DND-41 (cell line): ENCODE data around the gene IGF2BP2.
A peak's percentile ranks its signal among the peaks of the same experiment; 100 is the strongest.

ENCODE experiments used
- ATAC-seq: fragments of 200-7000 bp; cut with Tn5 transposase; 3 replicates; pipeline ENCODE4 v1.9.1; 2021; ENCODE audit warnings: low read depth; ENCODE audit not compliant: insufficient read depth
- DNase-seq: peaks from one replicate; pipeline ENCODE4 v3.0.0-alpha.2; 2020
- H2AFZ ChIP-seq: 2 replicates; pipeline ENCODE4 v1.6.0; 2012; ENCODE audit warnings: low read depth, low read length
- H3K27ac ChIP-seq: 2 replicates; pipeline ENCODE4 v1.5.1; 2012; ENCODE audit warnings: low read length, inconsistent platforms
- H3K27me3 ChIP-seq: fragments of 200-600 bp; sonication (generic); 2 replicates; pipeline ENCODE4 v1.6.0; 2012; ENCODE audit warnings: low read length, mild to moderate bottlenecking, inconsistent platforms; ENCODE audit not compliant: insufficient read depth, poor library complexity
- H3K36me3 ChIP-seq: 2 replicates; pipeline ENCODE4 v1.5.1; 2012; ENCODE audit warnings: low read length, inconsistent platforms; ENCODE audit not compliant: insufficient read depth
- H3K4me1 ChIP-seq: 2 replicates; pipeline ENCODE4 v1.5.1; 2012; ENCODE audit warnings: mild to moderate bottlenecking, low read length; ENCODE audit not compliant: insufficient read depth
- H3K4me2 ChIP-seq: 2 replicates; pipeline ENCODE4 v1.6.0; 2012; ENCODE audit warnings: mild to moderate bottlenecking, moderate library complexity, low read length, inconsistent platforms; ENCODE audit not compliant: insufficient read depth
- H3K4me3 ChIP-seq, 2 experiments: fragments of 200-600 bp in 1 of 2; shearing (Covaris generic) in 1 of 2; 2 replicates each; pipeline ENCODE4 v1.5.1; 2012 to 2016; ENCODE audit warnings: inconsistent platforms in 2 of 2, low read length in 2 of 2, mild to moderate bottlenecking in 2 of 2, low read depth in 1 of 2, moderate library complexity in 1 of 2
- H3K79me2 ChIP-seq: 2 replicates; pipeline ENCODE4 v1.6.0; 2012; ENCODE audit warnings: low read length, inconsistent platforms; ENCODE audit not compliant: insufficient read depth
- H3K9ac ChIP-seq: 2 replicates; pipeline ENCODE4 v1.6.0; 2012; ENCODE audit warnings: low read depth, mild to moderate bottlenecking, inconsistent platforms, low read length, moderate library complexity
- H3K9me3 ChIP-seq: 2 replicates; pipeline ENCODE4 v1.5.1; 2012; ENCODE audit warnings: low read length, moderate library complexity, mild to moderate bottlenecking, inconsistent platforms; ENCODE audit not compliant: insufficient read depth, severe bottlenecking
- H4K20me1 ChIP-seq: 2 replicates; pipeline ENCODE4 v1.6.0; 2012; ENCODE audit warnings: low read length; ENCODE audit not compliant: insufficient read depth
- EZH2 ChIP-seq: IDR thresholded peaks from 3 replicates; pipeline ENCODE4 v1.6.1; 2012; ENCODE audit warnings: borderline replicate concordance, low read depth, mild to moderate bottlenecking, moderate library complexity, low read length, inconsistent platforms; ENCODE audit not compliant: severe bottlenecking
- TF ChIP-seq, protein P1 (sequence below): IDR thresholded peaks from 2 replicates; pipeline ENCODE4 v1.5.1; 2012; ENCODE audit warnings: borderline replicate concordance, low read length, moderate library complexity, mild to moderate bottlenecking; ENCODE audit not compliant: poor library complexity, severe bottlenecking; ENCODE audit errors: extremely low read depth

IGF2BP2 gene

DNA sequence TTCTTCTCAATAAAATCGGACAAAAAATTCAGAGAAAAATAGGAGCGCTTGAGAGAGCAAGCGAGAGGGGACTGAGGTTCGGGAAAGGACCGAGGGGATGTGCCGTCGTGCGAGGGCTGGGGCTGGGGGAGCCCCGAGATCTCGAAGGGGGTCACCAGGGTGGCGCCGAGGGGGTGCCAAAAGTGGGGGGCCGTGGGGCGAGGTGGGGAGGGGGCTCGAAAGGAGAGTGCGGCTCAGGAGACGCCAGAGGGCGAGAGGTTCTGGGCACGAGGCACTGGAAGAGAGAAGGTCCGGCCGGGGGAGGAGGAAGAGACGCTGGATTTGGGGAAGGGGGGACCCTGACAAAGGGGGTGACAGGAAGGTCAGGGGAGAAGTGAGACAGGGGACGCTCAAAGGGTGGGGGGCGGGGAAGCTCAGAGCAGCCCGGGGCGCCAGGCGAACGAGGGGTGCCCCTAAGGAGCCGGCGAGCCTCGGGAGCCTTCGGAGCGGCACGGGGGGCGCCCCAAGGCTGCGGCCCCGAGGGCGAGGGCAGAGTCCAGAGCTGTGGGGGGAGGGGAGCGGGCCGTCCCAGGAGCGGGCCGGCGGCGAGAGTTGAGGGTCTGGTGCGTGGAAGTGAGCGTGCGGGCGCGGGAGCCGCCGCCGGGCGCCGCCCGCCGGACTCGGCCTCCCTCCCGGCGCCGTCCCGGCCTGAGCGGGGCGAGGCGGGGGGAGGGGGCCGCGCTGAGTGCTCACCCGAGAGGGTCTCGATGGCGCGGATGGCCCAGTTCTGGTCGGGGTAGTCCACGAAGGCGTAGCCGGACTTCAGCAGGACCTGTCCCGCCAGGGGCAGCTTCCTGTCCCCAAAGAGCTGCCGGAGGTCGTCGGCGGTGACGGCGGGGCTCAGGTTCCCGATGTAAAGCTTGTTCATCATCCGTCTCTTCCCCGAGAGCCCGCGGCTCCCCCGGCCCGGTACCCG lies 514 bp downstream of the IGF2BP2 start:
- no peaks in the 10 kb centered on the region for H3K4me1 ChIP-seq
- DNase-seq: no peak
- no peaks in the 10 kb centered on the region for H3K36me3 ChIP-seq
- no peak overlapping the region for H2AFZ ChIP-seq
- no peak overlapping the region for H3K4me3 ChIP-seq
- no peaks in the 10 kb centered on the region for H4K20me1 ChIP-seq
- no peak overlapping the region for H3K4me2 ChIP-seq
- H3K27ac ChIP-seq: no peak overlapping the region
- TF ChIP-seq EZH2: no peak
- TF ChIP-seq, protein P1, sequence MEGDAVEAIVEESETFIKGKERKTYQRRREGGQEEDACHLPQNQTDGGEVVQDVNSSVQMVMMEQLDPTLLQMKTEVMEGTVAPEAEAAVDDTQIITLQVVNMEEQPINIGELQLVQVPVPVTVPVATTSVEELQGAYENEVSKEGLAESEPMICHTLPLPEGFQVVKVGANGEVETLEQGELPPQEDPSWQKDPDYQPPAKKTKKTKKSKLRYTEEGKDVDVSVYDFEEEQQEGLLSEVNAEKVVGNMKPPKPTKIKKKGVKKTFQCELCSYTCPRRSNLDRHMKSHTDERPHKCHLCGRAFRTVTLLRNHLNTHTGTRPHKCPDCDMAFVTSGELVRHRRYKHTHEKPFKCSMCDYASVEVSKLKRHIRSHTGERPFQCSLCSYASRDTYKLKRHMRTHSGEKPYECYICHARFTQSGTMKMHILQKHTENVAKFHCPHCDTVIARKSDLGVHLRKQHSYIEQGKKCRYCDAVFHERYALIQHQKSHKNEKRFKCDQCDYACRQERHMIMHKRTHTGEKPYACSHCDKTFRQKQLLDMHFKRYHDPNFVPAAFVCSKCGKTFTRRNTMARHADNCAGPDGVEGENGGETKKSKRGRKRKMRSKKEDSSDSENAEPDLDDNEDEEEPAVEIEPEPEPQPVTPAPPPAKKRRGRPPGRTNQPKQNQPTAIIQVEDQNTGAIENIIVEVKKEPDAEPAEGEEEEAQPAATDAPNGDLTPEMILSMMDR: no peak
- no peaks in the 10 kb centered on the region for H3K9me3 ChIP-seq
- ATAC-seq: no peak
- H3K79me2 ChIP-seq: no peaks in the 10 kb centered on the region
- H3K9ac ChIP-seq: no peak overlapping the region
- peaks cover 37% of the 10 kb centered on the region for H3K27me3 ChIP-seq

- Histone ChIP-seq H3K27me3 (peaks cover 42% of the 10 kb centered on the region), H3K79me2 (no peaks in the 10 kb centered on the region), H3K9ac (no peak overlapping the region), H3K27ac (no peak overlapping the region), H3K9me3 (no peaks in the 10 kb centered on the region), H3K4me2 (no peak overlapping the region), H2AFZ (no peak overlapping the region), H3K36me3 (no peaks in the 10 kb centered on the region), H3K4me3 (no peak overlapping the region), H3K4me1 (no peaks in the 10 kb centered on the region), H4K20me1 (no peaks in the 10 kb centered on the region)
- peak; percentile 52 for TF ChIP-seq EZH2
- TF ChIP-seq, protein P1: no peak
- no peak for DNase-seq
- no peak for ATAC-seq
These were observed 1.5 kb downstream of the IGF2BP2 start for GRCh38 chr3:185823078-185824044.

DNA sequence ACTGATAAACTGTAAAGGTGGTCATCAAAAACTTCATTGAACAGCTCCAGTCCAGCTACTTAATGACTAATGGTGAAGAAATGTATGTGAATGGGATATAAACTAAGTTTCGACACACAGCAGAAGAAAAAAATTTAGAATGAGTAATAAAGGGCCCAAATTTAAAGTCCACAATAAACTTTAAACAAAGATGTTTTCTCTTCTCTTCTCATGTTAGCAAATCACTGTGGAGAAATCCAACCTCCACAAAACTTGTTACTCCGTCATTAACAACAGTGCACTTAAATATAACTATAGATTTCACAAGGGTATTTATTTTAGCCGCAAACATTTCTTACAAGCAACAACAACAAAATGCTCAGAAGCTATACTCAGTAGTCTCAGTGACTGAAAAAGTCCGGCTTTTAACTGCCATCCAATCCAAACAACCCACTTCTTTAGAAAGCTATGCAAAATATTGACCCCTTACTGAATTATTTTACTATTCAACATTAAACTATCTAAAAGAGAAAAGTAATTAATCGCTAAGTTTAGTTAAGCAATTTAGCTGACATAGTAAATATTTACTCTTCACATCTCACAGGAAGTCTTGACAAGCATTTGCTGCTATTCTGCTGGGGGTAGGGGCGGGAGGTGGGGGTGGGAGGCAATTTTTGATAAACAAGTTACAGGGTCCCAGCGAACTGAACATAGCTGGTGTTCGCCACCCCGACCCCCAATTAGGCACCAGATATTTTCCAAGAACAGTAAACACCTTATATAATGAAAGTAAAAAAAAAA lies 2.4 kb downstream of the IGF2BP2 start:
- Histone ChIP-seq H3K79me2 (no peaks in the 10 kb centered on the region), H3K9me3 (no peaks in the 10 kb centered on the region), H3K9ac (no peak overlapping the region), H2AFZ (no peak overlapping the region), H3K27me3 (peaks cover 46% of the 10 kb centered on the region), H3K4me2 (no peak overlapping the region), H3K4me3 (no peak overlapping the region), H4K20me1 (no peaks in the 10 kb centered on the region), H3K27ac (no peak overlapping the region), H3K36me3 (no peaks in the 10 kb centered on the region), H3K4me1 (no peaks in the 10 kb centered on the region)
- no peak for ATAC-seq
- TF ChIP-seq, protein P1: no peak
- peak; percentile 50 for TF ChIP-seq EZH2
- no peak for DNase-seq
